Liver (tissue), 3 donors: ENCODE data around the gene RHPN2.

Source experiments
- CTCF ChIP-seq: fragments of 150-350 bp; IDR thresholded peaks from 2 replicates; pipeline ENCODE4 v1.5.1; 2017; ENCODE audit warnings: improper control_type of control experiment, low read depth, low read length; ENCODE audit not compliant: missing input control
- FOXA1 ChIP-seq: IDR thresholded peaks from 2 replicates; pipeline ENCODE4 v1.6.1; 2016; ENCODE audit warnings: antibody characterized with exemption
- HNF4G ChIP-seq: IDR thresholded peaks from 2 replicates; pipeline ENCODE4 v1.6.1; 2016; ENCODE audit warnings: antibody characterized with exemption
- MAX ChIP-seq: IDR thresholded peaks from 2 replicates; pipeline ENCODE4 v1.6.1; 2016; ENCODE audit warnings: antibody characterized with exemption
- ZBTB33 ChIP-seq: IDR thresholded peaks from 2 replicates; pipeline ENCODE4 v1.6.1; 2016; ENCODE audit warnings: antibody characterized with exemption
- donor health status: healthy.
- donor health status: healthy.

- TF ChIP-seq MAX (no peak), CTCF (no peak), HNF4G (no peak), ZBTB33 (no peak), FOXA1 (no peak)
Measured at GRCh38 chr19:33063356-33063752, 1.3 kb downstream of the RHPN2 start.
